Measurements from ENCODE around the gene SULT4A1.

Gene SULT4A1

GRCh38 chr22:43860126-43860525 lies 2.2 kb downstream of the SULT4A1 start:
- Histone ChIP-seq H3K79me2 (ENCODE audit: control insufficient read depth, insufficient read depth, low read length, unreplicated experiment) (peaks cover 31% of the 10 kb centered on the region), H3K4me3 (ENCODE audit: low read depth, low read length) (no peak overlapping the region), H3K4me1 (ENCODE audit: control insufficient read depth, insufficient read depth, low read length, unreplicated experiment) (no peaks in the 10 kb centered on the region), H2AFZ (ENCODE audit: low read length, unreplicated experiment) (no peak overlapping the region), H3K27ac (ENCODE audit: low read depth, low read length) (no peak overlapping the region), H3K27me3 (ENCODE audit: insufficient read depth, low read length) (peaks cover 7% of the 10 kb centered on the region; the same call in 1 of the 2 replicates), H3K36me3 (ENCODE audit: insufficient read depth, low read length) (no peaks in the 10 kb centered on the region)

GRCh38 chr22:43859621-43860020 lies 2.7 kb downstream of the SULT4A1 start:
- no peak overlapping the region for H2AFZ ChIP-seq (ENCODE audit: low read length, unreplicated experiment)
- no peak overlapping the region for H3K4me3 ChIP-seq (ENCODE audit: low read depth, low read length)
- peaks cover 2% of the 10 kb centered on the region; the same call in 1 of the 2 replicates for H3K27me3 ChIP-seq (ENCODE audit: insufficient read depth, low read length)
- H3K27ac ChIP-seq (ENCODE audit: low read depth, low read length): no peak overlapping the region
- no peaks in the 10 kb centered on the region for H3K36me3 ChIP-seq (ENCODE audit: insufficient read depth, low read length)
- no peaks in the 10 kb centered on the region for H3K4me1 ChIP-seq (ENCODE audit: control insufficient read depth, insufficient read depth, low read length, unreplicated experiment)
- H3K79me2 ChIP-seq (ENCODE audit: control insufficient read depth, insufficient read depth, low read length, unreplicated experiment): peaks cover 31% of the 10 kb centered on the region

- Histone ChIP-seq H2AFZ (ENCODE audit: low read length, unreplicated experiment) (no peak overlapping the region), H3K4me1 (ENCODE audit: control insufficient read depth, insufficient read depth, low read length, unreplicated experiment) (no peaks in the 10 kb centered on the region), H3K36me3 (ENCODE audit: insufficient read depth, low read length) (no peaks in the 10 kb centered on the region), H3K79me2 (ENCODE audit: control insufficient read depth, insufficient read depth, low read length, unreplicated experiment) (peaks cover 31% of the 10 kb centered on the region), H3K27ac (ENCODE audit: low read depth, low read length) (no peak overlapping the region), H3K27me3 (ENCODE audit: insufficient read depth, low read length) (no peaks in the 10 kb centered on the region), H3K4me3 (ENCODE audit: low read depth, low read length) (no peak overlapping the region)
Observed at GRCh38 chr22:43859176-43859575, 3.1 kb downstream of the SULT4A1 start.

GRCh38 chr22:43858156-43858895 lies 4.0 kb downstream of the SULT4A1 start:
- H3K4me3 ChIP-seq (ENCODE audit: low read depth, low read length): no peak overlapping the region
- no peaks in the 10 kb centered on the region for H3K4me1 ChIP-seq (ENCODE audit: control insufficient read depth, insufficient read depth, low read length, unreplicated experiment)
- no peak overlapping the region for H2AFZ ChIP-seq (ENCODE audit: low read length, unreplicated experiment)
- H3K36me3 ChIP-seq (ENCODE audit: insufficient read depth, low read length): no peaks in the 10 kb centered on the region
- peaks cover 31% of the 10 kb centered on the region for H3K79me2 ChIP-seq (ENCODE audit: control insufficient read depth, insufficient read depth, low read length, unreplicated experiment)
- no peak overlapping the region for H3K27ac ChIP-seq (ENCODE audit: low read depth, low read length)
- no peaks in the 10 kb centered on the region for H3K27me3 ChIP-seq (ENCODE audit: insufficient read depth, low read length)

GRCh38 chr22:43857367-43857766 lies 4.9 kb downstream of the SULT4A1 start:
- no peaks in the 10 kb centered on the region for H3K4me1 ChIP-seq (ENCODE audit: control insufficient read depth, insufficient read depth, low read length, unreplicated experiment)
- H3K36me3 ChIP-seq (ENCODE audit: insufficient read depth, low read length): no peaks in the 10 kb centered on the region
- H3K27ac ChIP-seq (ENCODE audit: low read depth, low read length): no peak overlapping the region
- H3K27me3 ChIP-seq (ENCODE audit: insufficient read depth, low read length): no peaks in the 10 kb centered on the region
- H2AFZ ChIP-seq (ENCODE audit: low read length, unreplicated experiment): no peak overlapping the region
- peaks cover 31% of the 10 kb centered on the region for H3K79me2 ChIP-seq (ENCODE audit: control insufficient read depth, insufficient read depth, low read length, unreplicated experiment)
- no peak overlapping the region for H3K4me3 ChIP-seq (ENCODE audit: low read depth, low read length)

GRCh38 chr22:43855431-43855830 lies 6.9 kb downstream of the SULT4A1 start:
- H3K4me1 ChIP-seq (ENCODE audit: control insufficient read depth, insufficient read depth, low read length, unreplicated experiment): no peaks in the 10 kb centered on the region
- no peak overlapping the region for H2AFZ ChIP-seq (ENCODE audit: low read length, unreplicated experiment)
- no peaks in the 10 kb centered on the region for H3K27me3 ChIP-seq (ENCODE audit: insufficient read depth, low read length)
- H3K27ac ChIP-seq (ENCODE audit: low read depth, low read length): no peak overlapping the region
- H3K79me2 ChIP-seq (ENCODE audit: control insufficient read depth, insufficient read depth, low read length, unreplicated experiment): peaks cover 18% of the 10 kb centered on the region
- H3K4me3 ChIP-seq (ENCODE audit: low read depth, low read length): no peak overlapping the region
- H3K36me3 ChIP-seq (ENCODE audit: insufficient read depth, low read length): no peaks in the 10 kb centered on the region

GRCh38 chr22:43854786-43855271 lies 7.5 kb downstream of the SULT4A1 start:
- no peak overlapping the region for H3K4me3 ChIP-seq (ENCODE audit: low read depth, low read length)
- no peaks in the 10 kb centered on the region for H3K4me1 ChIP-seq (ENCODE audit: control insufficient read depth, insufficient read depth, low read length, unreplicated experiment)
- H2AFZ ChIP-seq (ENCODE audit: low read length, unreplicated experiment): no peak overlapping the region
- H3K27me3 ChIP-seq (ENCODE audit: insufficient read depth, low read length): no peaks in the 10 kb centered on the region
- no peak overlapping the region for H3K27ac ChIP-seq (ENCODE audit: low read depth, low read length)
- H3K79me2 ChIP-seq (ENCODE audit: control insufficient read depth, insufficient read depth, low read length, unreplicated experiment): peaks cover 13% of the 10 kb centered on the region
- H3K36me3 ChIP-seq (ENCODE audit: insufficient read depth, low read length): no peaks in the 10 kb centered on the region

GRCh38 chr22:43854121-43854785 lies 8.1 kb downstream of the SULT4A1 start:
- H3K27me3 ChIP-seq (ENCODE audit: insufficient read depth, low read length): no peaks in the 10 kb centered on the region
- no peaks in the 10 kb centered on the region for H3K4me1 ChIP-seq (ENCODE audit: control insufficient read depth, insufficient read depth, low read length, unreplicated experiment)
- H3K36me3 ChIP-seq (ENCODE audit: insufficient read depth, low read length): no peaks in the 10 kb centered on the region
- peaks cover 8% of the 10 kb centered on the region for H3K79me2 ChIP-seq (ENCODE audit: control insufficient read depth, insufficient read depth, low read length, unreplicated experiment)
- no peak overlapping the region for H3K27ac ChIP-seq (ENCODE audit: low read depth, low read length)
- H3K4me3 ChIP-seq (ENCODE audit: low read depth, low read length): no peak overlapping the region
- no peak overlapping the region for H2AFZ ChIP-seq (ENCODE audit: low read length, unreplicated experiment)

- Histone ChIP-seq H2AFZ (ENCODE audit: low read length, unreplicated experiment) (no peak overlapping the region), H3K36me3 (ENCODE audit: insufficient read depth, low read length) (no peaks in the 10 kb centered on the region), H3K27ac (ENCODE audit: low read depth, low read length) (no peak overlapping the region), H3K27me3 (ENCODE audit: insufficient read depth, low read length) (no peaks in the 10 kb centered on the region), H3K79me2 (ENCODE audit: control insufficient read depth, insufficient read depth, low read length, unreplicated experiment) (peaks cover 2% of the 10 kb centered on the region), H3K4me3 (ENCODE audit: low read depth, low read length) (no peak overlapping the region), H3K4me1 (ENCODE audit: control insufficient read depth, insufficient read depth, low read length, unreplicated experiment) (no peaks in the 10 kb centered on the region)
Observed at GRCh38 chr22:43853328-43853931, 8.9 kb downstream of the SULT4A1 start.

- Histone ChIP-seq H3K79me2 (ENCODE audit: control insufficient read depth, insufficient read depth, low read length, unreplicated experiment) (peaks cover 2% of the 10 kb centered on the region), H3K4me1 (ENCODE audit: control insufficient read depth, insufficient read depth, low read length, unreplicated experiment) (no peaks in the 10 kb centered on the region), H2AFZ (ENCODE audit: low read length, unreplicated experiment) (no peak overlapping the region), H3K27ac (ENCODE audit: low read depth, low read length) (no peak overlapping the region), H3K36me3 (ENCODE audit: insufficient read depth, low read length) (no peaks in the 10 kb centered on the region), H3K27me3 (ENCODE audit: insufficient read depth, low read length) (no peaks in the 10 kb centered on the region), H3K4me3 (ENCODE audit: low read depth, low read length) (no peak overlapping the region)
Observed at GRCh38 chr22:43852573-43853327, 9.6 kb downstream of the SULT4A1 start.

Data from ACC112 (cell line).